Renal cortex interstitium (tissue), 15 donors: ENCODE data around the gene OR1B1. TPM values are rescaled to one million over a fixed set of nuclear protein-coding genes. Genes with fewer than 3 reads are reported as not detected.
A peak's percentile ranks its signal among the peaks of the same experiment; 100 is the strongest.
"Not testable (repeated sequence)": the region's sequence is repeated elsewhere in the genome, so short reads cannot be mapped to it uniquely, and the experiment has no call there.

Source experiments
- DNase-seq, 11 donors: peaks; one replicate each; pipeline ENCODE4 v3.0.0-alpha.2; 2013; ENCODE audit warnings: low read depth in 9 of 11, low spot score in 4 of 11; ENCODE audit errors: extremely low read depth in 1 of 11
- long read RNA-seq, 16 experiments: transcript quantifications; one replicate each; lab custom pipeline, GENCODE V29; 2026
- polyA plus RNA-seq, 3 donors: library from polyadenylated mRNA; unstranded; fragments of 120-200 nt; gene quantifications; one replicate each; pipeline ENCODE4 v1.2.1, GENCODE V29; 2013; ENCODE audit not compliant: insufficient read length in 3 of 3

The OR1B1 gene
- not detected for polyA plus RNA-seq
- long read RNA-seq, donor 1: 0 reads
- long read RNA-seq, donor 2: 0 reads
- long read RNA-seq, donor 3: 0 reads
- long read RNA-seq, donor 4: 0 reads
- long read RNA-seq, donor 5: 0 reads
- long read RNA-seq, donor 6: 0 reads
- long read RNA-seq, donor 7: 0 reads
- long read RNA-seq, donor 8: 0 reads
- long read RNA-seq, donor 9: 0 reads
- long read RNA-seq, donor 10: 0 reads
- long read RNA-seq, donor 11: 0 reads
- long read RNA-seq, donor 12: 0 reads
- long read RNA-seq, donor 13: 0 reads
- long read RNA-seq, donor 14: 0 reads
- long read RNA-seq, donor 15: 0 reads
- long read RNA-seq, donor 16: 0 reads

- no peak for DNase-seq
Measured at GRCh38 chr9:122657527-122657926, at the start of gene OR1B1. OR1B1 (minus strand) TSS chr9:122657627.

- DNase-seq: no peak
Measured at GRCh38 chr9:122695696-122696095, 38.3 kb upstream of the OR1B1 start.

- no peak for DNase-seq
Measured at GRCh38 chr9:122684851-122685250, 27.4 kb upstream of the OR1B1 start.

- DNase-seq: no peak
Measured at GRCh38 chr9:122672481-122672880, 15.1 kb upstream of the OR1B1 start.

- DNase-seq: no peak
Measured at GRCh38 chr9:122661416-122661815, 4.0 kb upstream of the OR1B1 start, which contains the start of gene OR1L1. OR1L1 (plus strand) TSS chr9:122661716; CDS start chr9:122661716, 0 bp downstream.

- peak in 2 of 11 donors; percentile 7 to 12 for DNase-seq
Measured at GRCh38 chr9:122656378-122656777, 1.0 kb downstream of the OR1B1 start.

GRCh38 chr9:122642226-122642625 is 15.2 kb downstream of the OR1B1 start:
- DNase-seq: no peak

- no peak for DNase-seq
Measured at GRCh38 chr9:122619996-122620395, 37.4 kb downstream of the OR1B1 start.

GRCh38 chr9:122614362-122614761 is 43.1 kb downstream of the OR1B1 start, which contains the start of gene OR1Q1:
OR1Q1 (plus strand) TSS chr9:122614738; CDS start chr9:122614738, 0 bp downstream.
- DNase-seq: no peak

- no peak for DNase-seq
Measured at GRCh38 chr9:122609804-122610203, 47.6 kb downstream of the OR1B1 start.

GRCh38 chr9:122606587-122606986 is 50.8 kb downstream of the OR1B1 start:
- no peak for DNase-seq

- no peak for DNase-seq
Measured at GRCh38 chr9:122605691-122606090, 51.7 kb downstream of the OR1B1 start.

GRCh38 chr9:122583284-122583683 is 74.1 kb downstream of the OR1B1 start, which contains the start of gene OR1L8:
OR1L8 (minus strand) TSS chr9:122583384; CDS start chr9:122568477, 14,907 bp downstream.
- not testable (repeated sequence) for DNase-seq

- DNase-seq: no peak
Measured at GRCh38 chr9:122580360-122580759, 77.1 kb downstream of the OR1B1 start.

- no peak for DNase-seq
Measured at GRCh38 chr9:122579874-122580273, 77.6 kb downstream of the OR1B1 start.

Other genes starting within 250 kb of the OR1B1 start
- not detected for gene OR1J1, start 179.7 kb downstream of the OR1B1 start, polyA plus RNA-seq
- gene OR1J2, start 146.8 kb downstream of the OR1B1 start, polyA plus RNA-seq: not detected
- not detected for gene OR1J4, start 138.5 kb downstream of the OR1B1 start, polyA plus RNA-seq
- gene OR1N1, start 130.3 kb downstream of the OR1B1 start, polyA plus RNA-seq: not detected
- gene OR1N2, start 104.5 kb downstream of the OR1B1 start, polyA plus RNA-seq: not detected
- gene OR1L8, start 74.2 kb downstream of the OR1B1 start, polyA plus RNA-seq: under 1 TPM; 0.09 to 0.19 (median 0.12) TPM
- gene OR1Q1, start 42.9 kb downstream of the OR1B1 start, polyA plus RNA-seq: not detected
- gene OR1L1, start 4.1 kb upstream of the OR1B1 start, polyA plus RNA-seq: not detected
- gene OR1L3, start 17.5 kb upstream of the OR1B1 start, polyA plus RNA-seq: not detected
- not detected for gene OR1L4, start 66.4 kb upstream of the OR1B1 start, polyA plus RNA-seq
- gene OR1L6, start 84.7 kb upstream of the OR1B1 start, polyA plus RNA-seq: not detected
- not detected for gene OR5C1, start 131.3 kb upstream of the OR1B1 start, polyA plus RNA-seq
- gene OR1K1, start 142.5 kb upstream of the OR1B1 start, polyA plus RNA-seq: not detected
- gene PDCL, start 171.0 kb upstream of the OR1B1 start, polyA plus RNA-seq: 10 to 100 TPM; 31.0 to 36.7 (median 31.4) TPM
- 10 to 100 TPM; 45.2 to 47.6 (median 46.3) TPM for gene RC3H2, start 247.7 kb upstream of the OR1B1 start, polyA plus RNA-seq